Memory B cell (primary cell): ENCODE results near the gene IDH3A.
A peak's percentile ranks its signal among the peaks of the same experiment; 100 is the strongest.

Experiments
- ATAC-seq: fragments of 150-1000 bp; cut with Tn5 transposase; 2 replicates; pipeline ENCODE4 v1.10.0; 2021; ENCODE audit warnings: low read depth, mild to moderate bottlenecking, moderate library complexity
- DNase-seq, 2 donors: peaks; one replicate each; pipeline ENCODE4 v3.0.0; 2022; ENCODE audit warnings: low spot score in 2 of 2
- H3K27ac Mint-ChIP-seq: one replicate; pipeline ENCODE4 v1.8.0; 2022; ENCODE audit warnings: mild to moderate bottlenecking, moderate library complexity, mixed read lengths
- H3K27me3 Mint-ChIP-seq: one replicate; pipeline ENCODE4 v1.8.0; 2022; ENCODE audit warnings: mixed read lengths
- H3K36me3 Mint-ChIP-seq: one replicate; pipeline ENCODE4 v1.8.0; 2022; ENCODE audit warnings: mild to moderate bottlenecking, mixed read lengths
- H3K4me1 Mint-ChIP-seq: one replicate; pipeline ENCODE4 v1.8.0; 2022; ENCODE audit warnings: mixed read lengths
- H3K4me3 Mint-ChIP-seq: one replicate; pipeline ENCODE4 v1.8.0; 2022; ENCODE audit warnings: mild to moderate bottlenecking, moderate library complexity, mixed read lengths
- H3K9me3 Mint-ChIP-seq: one replicate; pipeline ENCODE4 v1.8.0; 2022; ENCODE audit warnings: mixed read lengths

The IDH3A gene

DNA sequence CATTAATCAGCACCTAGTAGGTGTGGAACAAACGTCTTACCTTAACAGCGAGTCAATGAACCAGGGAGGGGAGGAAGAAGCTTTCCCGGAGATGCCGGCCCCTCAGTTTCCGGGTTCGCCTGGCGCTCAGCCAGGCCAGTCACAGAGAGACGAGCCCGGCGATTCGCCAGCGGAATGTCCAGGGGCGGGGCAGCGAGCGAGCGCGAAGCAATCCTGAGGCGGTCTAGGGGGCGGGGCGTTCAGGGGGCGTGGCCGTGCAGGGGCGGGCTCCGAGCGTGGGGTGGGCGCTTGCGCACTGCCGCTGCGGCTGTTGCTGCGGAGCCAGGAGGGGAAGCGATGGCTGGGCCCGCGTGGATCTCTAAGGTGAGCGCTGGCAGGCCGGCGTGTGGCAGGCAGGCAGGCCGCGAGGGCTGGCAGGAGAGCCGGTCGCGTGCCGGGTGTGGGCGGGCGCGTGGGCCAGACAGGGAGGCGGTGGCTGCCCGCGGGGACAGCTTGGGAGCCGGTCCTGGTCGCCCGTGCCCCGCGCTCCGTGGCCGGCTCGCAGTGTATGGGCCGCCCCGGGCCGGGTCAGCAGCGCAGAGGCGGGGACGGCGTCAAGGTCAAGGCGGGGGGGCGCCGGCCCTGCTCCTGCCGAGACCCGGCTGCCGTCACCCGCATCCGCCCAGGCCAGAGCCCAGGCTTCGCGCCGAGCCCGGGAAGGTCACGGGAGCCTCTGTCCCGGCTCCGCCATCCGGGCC lies at the start of gene IDH3A:
Gene IDH3A, plus strand, starts transcription at position 295 of the 737 bp plus-strand sequence. Its CDS starts 42 bp downstream, at position 337.
- peak within 1 kb of the TSS; percentile 93 for H3K27ac Mint-ChIP-seq
- ATAC-seq, result peak; percentile 93
- peaks cover 27% of the 10 kb centered on the region for H3K4me1 Mint-ChIP-seq
- H3K36me3 Mint-ChIP-seq, result peaks cover 3% of the 10 kb centered on the region
- no peaks in the 10 kb centered on the region for H3K27me3 Mint-ChIP-seq
- peak; percentile 96 to 98 for DNase-seq
- peak within 1 kb of the TSS; percentile 93 for H3K4me3 Mint-ChIP-seq
- no peaks in the 10 kb centered on the region for H3K9me3 Mint-ChIP-seq

DNA sequence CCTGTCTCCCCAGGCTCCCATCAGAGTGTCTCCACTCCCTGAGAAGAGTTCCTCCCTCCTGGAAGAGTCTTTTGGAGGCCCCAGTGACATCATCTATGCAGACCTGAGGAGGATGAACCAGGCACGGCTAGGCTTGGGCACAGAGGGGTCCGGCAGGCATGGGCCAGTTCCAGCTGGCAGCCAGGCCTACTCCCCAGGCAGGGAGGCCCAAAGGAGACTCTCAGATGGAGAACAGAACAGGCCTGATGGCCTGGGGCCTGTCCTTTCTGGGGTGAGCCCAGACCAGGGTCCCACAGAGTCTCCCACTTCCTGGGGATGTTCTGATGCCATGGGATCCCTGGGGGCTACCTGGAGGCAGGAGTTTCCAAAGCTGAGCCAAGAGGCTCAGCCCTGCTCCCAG lies 48.3 kb upstream of the IDH3A start:
- Mint-ChIP-seq H3K27ac (no peak overlapping the region), H3K27me3 (no peaks in the 10 kb centered on the region), H3K4me3 (no peak overlapping the region), H3K4me1 (peaks cover 3% of the 10 kb centered on the region), H3K9me3 (no peaks in the 10 kb centered on the region), H3K36me3 (no peaks in the 10 kb centered on the region)
- DNase-seq, result no peak
- no peak for ATAC-seq

DNA sequence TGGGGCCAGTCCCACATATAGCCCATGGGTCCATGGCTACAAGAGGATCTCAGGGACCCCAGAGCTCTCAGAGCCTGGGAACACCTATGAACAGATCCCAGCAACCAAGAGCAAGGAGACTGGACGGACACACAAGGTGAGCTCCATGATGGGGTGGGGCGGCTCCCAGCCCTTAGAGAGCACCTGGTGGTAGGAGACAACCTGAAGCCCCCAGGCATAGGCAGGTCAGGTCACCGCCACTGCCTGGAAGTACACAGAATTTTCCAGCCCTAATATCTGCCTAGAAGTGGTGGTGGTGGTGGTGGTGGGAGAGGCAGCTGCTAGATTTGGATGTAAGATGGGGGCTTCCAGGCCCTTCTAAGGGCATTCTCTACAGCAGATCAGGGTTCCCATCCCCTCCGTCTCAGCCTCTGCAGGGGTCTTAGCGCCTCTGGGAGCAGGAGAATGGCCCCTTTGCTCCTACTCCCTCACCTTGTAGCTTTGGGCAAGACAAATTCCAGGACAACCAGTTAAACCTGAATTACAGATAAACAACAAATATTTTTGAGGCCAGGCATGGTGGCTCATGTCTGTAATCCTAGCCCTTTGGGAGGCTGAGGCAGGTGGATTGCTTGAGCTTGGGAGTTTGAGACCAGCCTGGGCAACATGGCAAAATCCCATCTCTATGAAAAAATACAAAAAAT lies 47.6 kb upstream of the IDH3A start:
- no peak overlapping the region for H3K4me3 Mint-ChIP-seq
- H3K36me3 Mint-ChIP-seq, result no peaks in the 10 kb centered on the region
- H3K4me1 Mint-ChIP-seq, result peaks cover 3% of the 10 kb centered on the region
- DNase-seq (no peak), ATAC-seq (no peak)
- no peaks in the 10 kb centered on the region for H3K9me3 Mint-ChIP-seq
- no peaks in the 10 kb centered on the region for H3K27me3 Mint-ChIP-seq
- H3K27ac Mint-ChIP-seq, result no peak overlapping the region

DNA sequence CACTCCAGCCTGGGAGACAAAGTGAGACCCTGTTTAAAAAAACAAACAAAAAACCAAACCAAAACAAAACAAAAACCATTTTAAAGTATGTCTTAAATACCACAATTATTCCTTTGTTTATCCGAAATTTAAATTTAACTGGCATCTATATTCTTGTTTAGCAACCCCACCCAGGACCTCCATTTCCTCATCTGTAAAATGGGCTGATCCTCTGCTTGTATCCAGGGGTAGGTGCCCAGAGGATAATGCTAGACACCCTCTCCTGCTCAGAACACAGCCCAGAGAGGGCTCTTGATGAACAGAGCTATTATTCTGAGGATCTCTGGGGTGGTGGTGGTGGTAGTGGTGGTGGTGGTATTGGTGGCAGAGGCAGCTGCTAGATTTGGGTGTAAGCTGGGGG lies 47.0 kb upstream of the IDH3A start:
- peaks cover 3% of the 10 kb centered on the region for H3K4me1 Mint-ChIP-seq
- DNase-seq, result no peak
- no peak for ATAC-seq
- H3K4me3 Mint-ChIP-seq, result no peak overlapping the region
- no peak overlapping the region for H3K27ac Mint-ChIP-seq
- no peaks in the 10 kb centered on the region for H3K36me3 Mint-ChIP-seq
- H3K9me3 Mint-ChIP-seq, result no peaks in the 10 kb centered on the region
- H3K27me3 Mint-ChIP-seq, result no peaks in the 10 kb centered on the region

DNA sequence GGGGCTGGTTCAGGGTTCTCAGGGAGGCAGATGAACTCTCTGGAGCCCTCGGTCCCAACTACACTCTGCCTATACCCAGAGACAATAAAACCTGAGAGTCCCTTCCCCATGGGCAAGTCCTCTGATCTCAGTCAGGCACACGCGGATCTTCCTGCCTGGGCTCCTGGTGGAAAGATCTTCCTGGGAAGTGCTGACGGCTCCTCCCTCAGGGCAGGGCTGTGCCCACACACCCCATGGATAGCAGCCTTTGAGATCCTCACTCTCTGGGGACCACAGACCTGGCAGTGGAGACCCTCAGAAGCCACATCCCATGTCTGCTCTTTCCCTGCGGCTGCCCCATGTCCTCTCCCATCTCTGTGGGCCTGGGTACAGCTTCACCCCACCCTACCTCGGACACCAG lies 46.4 kb upstream of the IDH3A start:
- ATAC-seq (no peak), DNase-seq (no peak)
- Mint-ChIP-seq H3K9me3 (no peaks in the 10 kb centered on the region), H3K27ac (no peak overlapping the region), H3K4me1 (peaks cover 3% of the 10 kb centered on the region), H3K36me3 (no peaks in the 10 kb centered on the region), H3K27me3 (no peaks in the 10 kb centered on the region), H3K4me3 (no peak overlapping the region)

DNA sequence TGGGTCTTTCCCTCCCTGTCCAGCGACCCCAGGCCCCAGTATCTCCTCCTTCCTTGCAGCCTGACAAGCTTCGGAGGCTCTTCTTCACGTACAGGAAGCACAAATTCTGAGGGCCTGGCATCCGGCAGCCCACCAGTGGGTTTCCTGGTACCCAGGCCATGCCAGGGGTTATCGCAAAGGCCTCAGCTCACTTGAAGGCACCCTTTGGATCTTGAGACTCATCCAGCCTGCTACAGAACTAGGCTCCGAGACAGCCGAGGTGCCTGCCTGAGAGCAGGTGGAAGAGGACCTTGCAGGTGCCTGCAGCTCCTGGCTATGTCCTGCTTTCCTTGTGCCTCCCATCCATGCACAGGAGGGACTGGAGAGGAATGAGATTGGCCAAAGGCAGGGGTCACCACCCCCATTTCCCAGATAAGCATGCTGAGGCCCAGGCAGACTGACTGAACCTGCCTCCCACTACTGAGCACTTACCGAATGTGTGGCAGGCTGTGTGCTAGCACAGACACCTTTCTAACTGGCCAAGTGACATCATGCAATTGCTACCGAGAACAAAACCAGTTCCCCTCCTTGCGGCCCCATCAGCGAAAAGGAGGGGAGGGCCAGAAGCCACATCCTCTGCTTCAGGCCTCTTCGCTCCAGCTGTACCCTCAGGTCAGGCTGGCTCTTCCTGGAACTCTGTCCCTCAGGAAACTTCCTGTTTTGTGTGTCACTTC lies 45.6 kb upstream of the IDH3A start:
- no peak overlapping the region for H3K4me3 Mint-ChIP-seq
- no peaks in the 10 kb centered on the region for H3K27me3 Mint-ChIP-seq
- H3K27ac Mint-ChIP-seq, result no peak overlapping the region
- peaks cover 3% of the 10 kb centered on the region for H3K4me1 Mint-ChIP-seq
- no peak for DNase-seq
- no peaks in the 10 kb centered on the region for H3K9me3 Mint-ChIP-seq
- no peak for ATAC-seq
- H3K36me3 Mint-ChIP-seq, result no peaks in the 10 kb centered on the region

DNA sequence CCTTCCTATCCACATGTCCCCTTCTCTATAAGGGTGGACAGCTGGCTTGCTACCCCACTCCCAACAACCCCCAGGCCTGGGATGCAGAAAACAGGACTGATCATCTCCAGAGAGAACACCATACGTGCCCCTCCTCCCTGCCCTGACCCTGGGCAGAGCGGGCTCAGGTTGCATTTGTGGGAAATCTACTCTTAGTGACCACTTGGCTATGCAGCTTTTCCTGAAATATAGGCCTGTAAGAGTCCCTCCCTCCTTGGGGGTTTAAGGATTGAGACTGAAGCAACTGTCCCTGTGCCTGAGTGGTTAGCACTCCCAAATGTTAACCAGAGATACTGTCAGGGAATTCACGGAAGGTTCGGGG lies 45.1 kb upstream of the IDH3A start:
- DNase-seq (no peak), ATAC-seq (no peak)
- Mint-ChIP-seq H3K4me1 (peaks cover 3% of the 10 kb centered on the region), H3K27ac (no peak overlapping the region), H3K27me3 (no peaks in the 10 kb centered on the region), H3K36me3 (no peaks in the 10 kb centered on the region), H3K9me3 (no peaks in the 10 kb centered on the region), H3K4me3 (no peak overlapping the region)

DNA sequence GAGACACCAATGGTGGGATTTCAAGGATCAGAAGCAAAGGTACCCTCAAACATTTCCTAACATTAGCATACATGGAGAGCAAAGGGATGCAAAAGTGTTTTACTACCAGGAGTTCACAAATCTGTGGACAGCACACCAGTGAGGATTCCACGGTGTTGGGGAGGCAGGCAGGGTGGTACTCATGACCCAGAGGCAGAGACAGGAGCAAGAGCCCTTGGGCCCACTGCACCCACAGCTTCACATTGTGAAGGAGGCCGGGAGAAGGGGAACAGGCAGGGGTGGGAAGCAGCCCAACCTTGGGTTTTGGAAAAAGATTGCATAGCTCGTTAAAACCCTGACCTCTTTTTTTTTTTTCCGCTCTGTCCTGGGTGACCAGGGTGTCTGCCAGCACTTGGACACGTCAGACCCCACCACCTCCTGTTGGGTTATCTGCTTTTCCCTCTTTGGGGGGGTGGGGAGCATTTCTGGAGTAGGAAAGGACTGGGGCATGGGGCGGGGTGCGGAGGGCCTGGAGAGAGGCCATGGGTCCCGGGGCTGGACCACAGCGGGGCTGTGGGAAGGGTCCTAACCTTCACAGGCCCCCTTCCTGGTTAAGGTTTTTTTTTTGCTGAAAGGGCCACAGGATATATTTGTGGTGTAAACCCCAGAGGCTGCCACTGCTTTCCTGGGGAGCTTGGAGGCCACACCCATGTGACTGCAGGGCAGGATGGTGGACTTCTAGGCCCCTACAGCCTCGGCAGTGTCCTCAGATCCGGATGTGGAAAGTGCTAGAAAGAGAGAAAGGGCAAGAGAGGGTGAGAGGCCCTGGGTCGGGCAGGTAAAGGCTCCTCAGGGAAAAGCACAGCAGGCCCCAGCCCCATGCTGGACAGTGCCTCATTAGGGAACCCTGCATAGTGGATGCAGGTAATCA lies 44.3 kb upstream of the IDH3A start:
- no peak overlapping the region for H3K4me3 Mint-ChIP-seq
- no peaks in the 10 kb centered on the region for H3K27me3 Mint-ChIP-seq
- H3K36me3 Mint-ChIP-seq, result no peaks in the 10 kb centered on the region
- no peak overlapping the region for H3K27ac Mint-ChIP-seq
- peaks cover 3% of the 10 kb centered on the region for H3K4me1 Mint-ChIP-seq
- ATAC-seq, result no peak
- H3K9me3 Mint-ChIP-seq, result no peaks in the 10 kb centered on the region
- DNase-seq, result no peak

DNA sequence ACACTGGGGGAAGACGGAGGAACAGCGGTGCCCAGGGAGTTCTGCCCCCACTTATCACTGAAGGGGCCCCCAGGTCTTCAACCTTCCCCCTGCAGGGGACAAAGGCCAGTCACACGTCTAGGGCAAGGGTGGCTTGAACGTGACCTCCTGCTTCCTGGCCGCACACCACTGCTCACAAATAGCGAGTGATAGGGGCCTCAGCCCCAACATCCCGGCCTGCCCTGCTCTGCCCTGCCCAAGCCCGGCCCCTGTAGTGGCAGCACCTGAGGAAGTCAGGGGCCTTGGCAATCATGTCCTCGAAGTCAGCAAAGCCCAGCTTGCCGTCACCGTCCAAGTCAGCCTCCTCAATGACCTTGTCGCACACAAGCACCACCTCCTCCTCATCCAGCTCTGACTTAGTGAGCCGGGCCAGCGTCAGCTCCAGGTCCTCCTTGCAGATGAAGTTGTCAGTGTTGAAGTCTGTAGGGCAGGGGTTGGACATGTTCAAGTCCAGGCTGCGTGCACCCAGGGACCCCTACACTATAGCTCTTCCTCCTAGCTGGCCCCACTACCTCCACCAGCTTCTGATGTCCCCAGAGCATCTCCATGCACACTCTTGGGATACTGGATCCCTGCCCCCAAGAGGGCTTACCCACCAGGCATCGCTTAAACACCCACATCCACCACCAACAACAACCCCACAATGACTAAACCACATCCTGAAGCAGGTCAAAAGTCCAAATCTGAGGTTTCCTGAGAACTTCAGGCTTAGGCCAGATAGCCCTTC lies 43.5 kb upstream of the IDH3A start:
- no peak for ATAC-seq
- H3K4me1 Mint-ChIP-seq, result peaks cover 3% of the 10 kb centered on the region

DNA sequence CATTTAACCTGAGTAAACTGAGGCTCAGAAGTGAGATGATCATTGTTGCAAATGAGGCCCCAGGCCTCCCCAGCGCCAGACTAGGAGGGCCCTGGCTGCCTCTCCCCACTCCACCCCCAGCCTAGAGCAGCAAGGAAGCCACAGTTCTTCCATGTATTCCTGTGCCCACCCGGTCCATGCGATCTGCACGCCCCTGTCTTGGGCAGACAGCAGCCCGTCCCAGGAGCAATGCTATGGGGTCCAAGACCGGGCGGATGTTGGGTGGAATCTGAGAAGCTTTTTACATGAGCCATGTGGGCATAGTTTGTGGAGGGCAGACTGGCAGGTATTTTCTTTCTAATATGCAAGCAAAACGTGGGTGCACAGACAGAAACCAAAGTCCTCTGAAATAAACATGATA lies 41.7 kb upstream of the IDH3A start:
- peaks cover 3% of the 10 kb centered on the region for H3K4me1 Mint-ChIP-seq

More for the DNA sequence above, 43.5 kb upstream of the IDH3A start:
- Mint-ChIP-seq H3K36me3 (no peaks in the 10 kb centered on the region), H3K27me3 (no peaks in the 10 kb centered on the region), H3K4me3 (no peak overlapping the region), H3K9me3 (no peaks in the 10 kb centered on the region), H3K27ac (no peak overlapping the region)
- DNase-seq, result no peak

DNA sequence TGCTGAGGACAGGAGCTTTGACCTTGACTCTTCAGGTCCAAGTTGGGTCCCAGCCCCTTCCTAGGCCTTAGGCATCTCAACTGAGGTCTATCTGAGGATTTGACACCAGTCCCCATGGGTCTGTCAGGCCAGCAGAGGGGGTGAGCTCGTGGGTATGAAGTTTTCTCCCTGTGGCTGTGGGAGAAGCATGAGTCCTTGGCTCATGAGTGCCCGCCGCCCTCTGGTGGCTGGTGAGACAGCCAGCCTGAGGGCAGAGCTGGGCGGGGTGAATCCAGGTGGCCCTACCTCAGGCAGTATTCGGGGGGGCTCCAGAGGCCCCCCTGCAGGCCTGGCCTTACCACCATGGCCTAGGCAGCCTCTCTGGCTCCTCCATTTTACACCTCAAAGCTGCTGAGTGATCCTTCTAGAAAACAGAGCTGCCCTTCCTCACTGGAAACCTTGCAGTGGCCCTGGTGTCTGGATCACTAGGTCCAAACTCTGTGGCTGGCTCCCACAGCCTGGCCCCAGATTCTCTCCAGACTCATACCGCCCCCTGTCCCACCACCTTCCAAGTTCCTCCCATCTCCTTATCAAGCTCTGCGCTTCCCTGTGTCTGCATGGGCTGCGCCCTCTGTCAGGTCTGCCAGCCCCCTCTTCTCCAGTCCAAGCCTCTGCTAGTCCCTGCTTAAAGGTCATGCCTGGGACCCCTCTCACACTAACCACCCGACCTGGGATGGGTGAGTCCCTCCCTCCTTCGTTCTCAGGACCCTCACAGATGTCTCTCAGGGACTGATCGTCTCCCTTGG lies 40.7 kb upstream of the IDH3A start:
- Mint-ChIP-seq H3K4me1 (peaks cover 9% of the 10 kb centered on the region), H3K36me3 (no peaks in the 10 kb centered on the region), H3K27ac (no peak overlapping the region), H3K9me3 (no peaks in the 10 kb centered on the region), H3K4me3 (no peak overlapping the region), H3K27me3 (no peaks in the 10 kb centered on the region)
- ATAC-seq, result peak; percentile 89
- peak; percentile 76 to 78 for DNase-seq

More for the DNA sequence above, 41.7 kb upstream of the IDH3A start:
- DNase-seq (no peak), ATAC-seq (no peak)
- no peaks in the 10 kb centered on the region for H3K36me3 Mint-ChIP-seq
- H3K27me3 Mint-ChIP-seq, result no peaks in the 10 kb centered on the region
- no peaks in the 10 kb centered on the region for H3K9me3 Mint-ChIP-seq
- no peak overlapping the region for H3K27ac Mint-ChIP-seq
- no peak overlapping the region for H3K4me3 Mint-ChIP-seq

DNA sequence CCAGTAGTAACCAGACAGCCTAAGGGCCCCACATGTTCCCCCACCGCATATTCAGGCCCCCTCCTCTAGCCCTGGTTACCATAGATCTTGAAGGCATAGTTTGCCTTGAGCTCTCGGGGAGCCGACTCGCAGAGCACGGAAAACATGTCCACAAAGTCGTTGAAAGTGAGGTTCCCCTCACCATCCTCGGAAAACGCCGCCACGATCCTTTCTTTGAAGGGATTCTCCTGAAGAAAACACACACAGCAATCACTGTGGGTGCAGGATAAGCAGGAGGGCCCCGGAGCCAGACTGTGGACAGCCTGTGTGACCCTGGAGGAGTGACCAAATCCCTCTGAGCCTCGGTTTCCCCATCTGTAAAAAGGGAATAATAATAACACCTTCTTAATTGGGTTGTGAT lies 40.0 kb upstream of the IDH3A start:
- no peak for DNase-seq
- Mint-ChIP-seq H3K36me3 (no peaks in the 10 kb centered on the region), H3K4me1 (peaks cover 8% of the 10 kb centered on the region), H3K27ac (no peak overlapping the region), H3K9me3 (no peaks in the 10 kb centered on the region), H3K4me3 (no peak overlapping the region), H3K27me3 (no peaks in the 10 kb centered on the region)
- no peak for ATAC-seq
